DND-41 (cell line): ENCODE measurements around the gene C21orf91.

Source experiments
- ATAC-seq: fragments of 200-7000 bp; cut with Tn5 transposase; 3 replicates; pipeline ENCODE4 v1.9.1; 2021; ENCODE audit warnings: low read depth; ENCODE audit not compliant: insufficient read depth
- DNase-seq: peaks from one replicate; pipeline ENCODE4 v3.0.0-alpha.2; 2020
- H2AFZ ChIP-seq: 2 replicates; pipeline ENCODE4 v1.6.0; 2012; ENCODE audit warnings: low read depth, low read length
- H3K27ac ChIP-seq: 2 replicates; pipeline ENCODE4 v1.5.1; 2012; ENCODE audit warnings: low read length, inconsistent platforms
- H3K27me3 ChIP-seq: fragments of 200-600 bp; sonication (generic); 2 replicates; pipeline ENCODE4 v1.6.0; 2012; ENCODE audit warnings: low read length, mild to moderate bottlenecking, inconsistent platforms; ENCODE audit not compliant: insufficient read depth, poor library complexity
- H3K36me3 ChIP-seq: 2 replicates; pipeline ENCODE4 v1.5.1; 2012; ENCODE audit warnings: low read length, inconsistent platforms; ENCODE audit not compliant: insufficient read depth
- H3K4me1 ChIP-seq: 2 replicates; pipeline ENCODE4 v1.5.1; 2012; ENCODE audit warnings: mild to moderate bottlenecking, low read length; ENCODE audit not compliant: insufficient read depth
- H3K4me2 ChIP-seq: 2 replicates; pipeline ENCODE4 v1.6.0; 2012; ENCODE audit warnings: mild to moderate bottlenecking, moderate library complexity, low read length, inconsistent platforms; ENCODE audit not compliant: insufficient read depth
- H3K4me3 ChIP-seq, 2 experiments: fragments of 200-600 bp in 1 of 2; shearing (Covaris generic) in 1 of 2; 2 replicates each; pipeline ENCODE4 v1.5.1; 2012 to 2016; ENCODE audit warnings: inconsistent platforms in 2 of 2, low read length in 2 of 2, mild to moderate bottlenecking in 2 of 2, low read depth in 1 of 2, moderate library complexity in 1 of 2
- H3K79me2 ChIP-seq: 2 replicates; pipeline ENCODE4 v1.6.0; 2012; ENCODE audit warnings: low read length, inconsistent platforms; ENCODE audit not compliant: insufficient read depth
- H3K9ac ChIP-seq: 2 replicates; pipeline ENCODE4 v1.6.0; 2012; ENCODE audit warnings: low read depth, mild to moderate bottlenecking, inconsistent platforms, low read length, moderate library complexity
- H3K9me3 ChIP-seq: 2 replicates; pipeline ENCODE4 v1.5.1; 2012; ENCODE audit warnings: low read length, moderate library complexity, mild to moderate bottlenecking, inconsistent platforms; ENCODE audit not compliant: insufficient read depth, severe bottlenecking
- H4K20me1 ChIP-seq: 2 replicates; pipeline ENCODE4 v1.6.0; 2012; ENCODE audit warnings: low read length; ENCODE audit not compliant: insufficient read depth
- CTCF ChIP-seq: IDR thresholded peaks from 2 replicates; pipeline ENCODE4 v1.5.1; 2012; ENCODE audit warnings: borderline replicate concordance, low read length, moderate library complexity, mild to moderate bottlenecking; ENCODE audit not compliant: poor library complexity, severe bottlenecking; ENCODE audit errors: extremely low read depth
- EZH2 ChIP-seq: IDR thresholded peaks from 3 replicates; pipeline ENCODE4 v1.6.1; 2012; ENCODE audit warnings: borderline replicate concordance, low read depth, mild to moderate bottlenecking, moderate library complexity, low read length, inconsistent platforms; ENCODE audit not compliant: severe bottlenecking

The C21orf91 gene

GRCh38 chr21:17769447-17769845, 49.7 kb downstream of the C21orf91 start:
- no peak overlapping the region for H3K4me2 ChIP-seq
- H3K4me3 ChIP-seq: no peak overlapping the region
- no peaks in the 10 kb centered on the region for H3K79me2 ChIP-seq
- no peaks in the 10 kb centered on the region for H3K36me3 ChIP-seq
- TF ChIP-seq EZH2 (no peak), CTCF (no peak)
- no peak for DNase-seq
- no peaks in the 10 kb centered on the region for H3K27me3 ChIP-seq
- H3K9me3 ChIP-seq: no peaks in the 10 kb centered on the region
- H3K9ac ChIP-seq: no peak overlapping the region
- H3K27ac ChIP-seq: no peak overlapping the region
- H2AFZ ChIP-seq: no peak overlapping the region
- H3K4me1 ChIP-seq: no peaks in the 10 kb centered on the region
- no peaks in the 10 kb centered on the region for H4K20me1 ChIP-seq
- no peak for ATAC-seq

- Histone ChIP-seq H3K4me2 (no peak overlapping the region), H3K4me1 (no peaks in the 10 kb centered on the region), H3K79me2 (no peaks in the 10 kb centered on the region), H4K20me1 (no peaks in the 10 kb centered on the region), H3K27ac (no peak overlapping the region), H3K4me3 (no peak overlapping the region), H3K36me3 (no peaks in the 10 kb centered on the region), H3K27me3 (no peaks in the 10 kb centered on the region), H3K9me3 (no peaks in the 10 kb centered on the region), H2AFZ (no peak overlapping the region), H3K9ac (no peak overlapping the region)
- DNase-seq: no peak
- TF ChIP-seq CTCF (no peak), EZH2 (no peak)
- no peak for ATAC-seq
Measured at GRCh38 chr21:17768840-17769446, 50.2 kb downstream of the C21orf91 start.

GRCh38 chr21:17765207-17765606, 53.9 kb downstream of the C21orf91 start:
- Histone ChIP-seq H3K36me3 (no peaks in the 10 kb centered on the region), H3K27me3 (no peaks in the 10 kb centered on the region), H3K79me2 (no peaks in the 10 kb centered on the region), H3K9me3 (no peaks in the 10 kb centered on the region), H2AFZ (no peak overlapping the region), H3K27ac (no peak overlapping the region), H3K9ac (no peak overlapping the region), H3K4me3 (no peak overlapping the region), H3K4me2 (no peak overlapping the region), H4K20me1 (no peaks in the 10 kb centered on the region), H3K4me1 (no peaks in the 10 kb centered on the region)
- ATAC-seq: no peak
- no peak for DNase-seq
- TF ChIP-seq EZH2 (no peak), CTCF (no peak)
